NCI-H345 treated with DMSO at 0.1 percent for 48 hours (cell line): ENCODE data around the gene UBE3D.
"Not testable (repeated sequence)": the region's sequence is repeated elsewhere in the genome, so short reads cannot be mapped to it uniquely, and the experiment has no call there.

Source experiments
- DNase-seq: peaks from one replicate; lab custom pipeline; 2025; ENCODE audit not compliant: unreplicated experiment; lab: John Stamatoyannopoulos, UW

Gene UBE3D

GRCh38 chr6:82917346-82918064, 148.1 kb downstream of the UBE3D start:
- DNase-seq, result no peak

GRCh38 chr6:82915666-82916065, 150.0 kb downstream of the UBE3D start:
- no peak for DNase-seq

- DNase-seq, result no peak
These were observed 151.1 kb downstream of the UBE3D start for GRCh38 chr6:82914511-82914910.

- DNase-seq, result no peak
These were observed 154.8 kb downstream of the UBE3D start for GRCh38 chr6:82910820-82911219.

- no peak for DNase-seq
These were observed 155.2 kb downstream of the UBE3D start for GRCh38 chr6:82910395-82910794.

- DNase-seq, result no peak
These were observed 156.1 kb downstream of the UBE3D start for GRCh38 chr6:82909551-82909950.

GRCh38 chr6:82908661-82909060, 157.0 kb downstream of the UBE3D start:
- no peak for DNase-seq

- no peak for DNase-seq
These were observed 158.7 kb downstream of the UBE3D start for GRCh38 chr6:82906951-82907350.

GRCh38 chr6:82906489-82906888, 159.2 kb downstream of the UBE3D start:
- no peak for DNase-seq

- DNase-seq, result no peak
These were observed 160.8 kb downstream of the UBE3D start for GRCh38 chr6:82904860-82905259.

- no peak for DNase-seq
These were observed 161.4 kb downstream of the UBE3D start for GRCh38 chr6:82904257-82904656.

- no peak for DNase-seq
These were observed 163.4 kb downstream of the UBE3D start for GRCh38 chr6:82902290-82902689.

- DNase-seq, result no peak
These were observed 170.9 kb downstream of the UBE3D start for GRCh38 chr6:82894653-82895259.

GRCh38 chr6:82893889-82894652, 171.6 kb downstream of the UBE3D start:
- DNase-seq, result peak; percentile 80

GRCh38 chr6:82891503-82891902, 174.1 kb downstream of the UBE3D start:
- DNase-seq, result not testable (repeated sequence)

- DNase-seq, result no peak
These were observed 174.6 kb downstream of the UBE3D start for GRCh38 chr6:82891076-82891475.

GRCh38 chr6:82890240-82890639, 175.4 kb downstream of the UBE3D start:
- DNase-seq, result no peak

GRCh38 chr6:82889143-82889542, 176.5 kb downstream of the UBE3D start:
- no peak for DNase-seq

- DNase-seq, result no peak
These were observed 183.1 kb downstream of the UBE3D start for GRCh38 chr6:82882363-82883023.

GRCh38 chr6:82881519-82881918, 184.1 kb downstream of the UBE3D start:
- no peak for DNase-seq

GRCh38 chr6:82878812-82879211, 186.8 kb downstream of the UBE3D start:
- no peak for DNase-seq
